ENCODE data around the gene SLC22A23.

The SLC22A23 gene

GRCh38 chr6:3329393-3330051 lies 127.3 kb downstream of the SLC22A23 start:
- no peak for DNase-seq

- DNase-seq = no peak
Measured at GRCh38 chr6:3328796-3329195, 128.1 kb downstream of the SLC22A23 start.

- DNase-seq = no peak
Measured at GRCh38 chr6:3328145-3328544, 128.7 kb downstream of the SLC22A23 start.

GRCh38 chr6:3327403-3327802 lies 129.4 kb downstream of the SLC22A23 start:
- DNase-seq = no peak

- no peak for DNase-seq
Measured at GRCh38 chr6:3326981-3327380, 129.9 kb downstream of the SLC22A23 start.

GRCh38 chr6:3326184-3326971 lies 130.5 kb downstream of the SLC22A23 start:
- DNase-seq = no peak

GRCh38 chr6:3325210-3325609 lies 131.6 kb downstream of the SLC22A23 start:
- no peak for DNase-seq

GRCh38 chr6:3324262-3324942 lies 132.4 kb downstream of the SLC22A23 start:
- DNase-seq = no peak

- no peak for DNase-seq
Measured at GRCh38 chr6:3323696-3324261, 133.1 kb downstream of the SLC22A23 start.

- DNase-seq = no peak
Measured at GRCh38 chr6:3323148-3323547, 133.7 kb downstream of the SLC22A23 start.

GRCh38 chr6:3322366-3322890 lies 134.4 kb downstream of the SLC22A23 start:
- no peak for DNase-seq

- DNase-seq = no peak
Measured at GRCh38 chr6:3321875-3322274, 135.0 kb downstream of the SLC22A23 start.

- DNase-seq = no peak
Measured at GRCh38 chr6:3321042-3321441, 135.8 kb downstream of the SLC22A23 start.

- no peak for DNase-seq
Measured at GRCh38 chr6:3320238-3320811, 136.5 kb downstream of the SLC22A23 start.

- no peak for DNase-seq
Measured at GRCh38 chr6:3319610-3320200, 137.1 kb downstream of the SLC22A23 start.

GRCh38 chr6:3318821-3319540 lies 137.9 kb downstream of the SLC22A23 start:
- DNase-seq = no peak

GRCh38 chr6:3318226-3318625 lies 138.6 kb downstream of the SLC22A23 start:
- DNase-seq = no peak

GRCh38 chr6:3317741-3318211 lies 139.1 kb downstream of the SLC22A23 start:
- no peak for DNase-seq

- no peak for DNase-seq
Measured at GRCh38 chr6:3316818-3317217, 140.0 kb downstream of the SLC22A23 start.

- no peak for DNase-seq
Measured at GRCh38 chr6:3316331-3316730, 140.5 kb downstream of the SLC22A23 start.

GRCh38 chr6:3315841-3316240 lies 141.0 kb downstream of the SLC22A23 start:
- no peak for DNase-seq

All from HCEC 1CT (cell line).